ENCODE measurements around the gene IVNS1ABP. TPM values are rescaled to one million over a fixed set of nuclear protein-coding genes. Genes with fewer than 3 reads are reported as not detected.

The IVNS1ABP gene
- total RNA-seq, 1 donor from 2014 or later: 70.3 TPM

- no peaks in the 10 kb centered on the region for H3K27me3 ChIP-seq (ENCODE audit: low read depth)
- no peak for DNase-seq
- no peaks in the 10 kb centered on the region for H3K9me3 ChIP-seq (replicated peaks)
- peaks cover 27% of the 10 kb centered on the region for H3K4me1 ChIP-seq
- no peak overlapping the region for H3K27ac ChIP-seq (replicated peaks)
- intact Hi-C loops (cut with micrococcal nuclease): no loop called here
- H3K36me3 ChIP-seq: peaks cover 6% of the 10 kb centered on the region
- no peak overlapping the region for H3K4me3 ChIP-seq
- TF ChIP-seq CTCF (IDR thresholded peaks at IDR 0.05; ENCODE audit: borderline replicate concordance): no peak
Observed at GRCh38 chr1:185284533-185285276, 32.3 kb downstream of the IVNS1ABP start.

- TF ChIP-seq CTCF (IDR thresholded peaks at IDR 0.05; ENCODE audit: borderline replicate concordance): no peak
- Histone ChIP-seq H3K4me1 (peaks cover 27% of the 10 kb centered on the region), H3K36me3 (peaks cover 6% of the 10 kb centered on the region), H3K4me3 (no peak overlapping the region), H3K9me3 (replicated peaks) (no peaks in the 10 kb centered on the region), H3K27me3 (ENCODE audit: low read depth) (no peaks in the 10 kb centered on the region), H3K27ac (replicated peaks) (no peak overlapping the region)
- intact Hi-C loops (cut with micrococcal nuclease): no loop called here
- DNase-seq: no peak
Observed at GRCh38 chr1:185284116-185284515, 32.9 kb downstream of the IVNS1ABP start.

- Histone ChIP-seq H3K4me3 (no peak overlapping the region), H3K4me1 (peaks cover 10% of the 10 kb centered on the region), H3K27me3 (ENCODE audit: low read depth) (no peaks in the 10 kb centered on the region), H3K27ac (replicated peaks) (no peak overlapping the region), H3K36me3 (peaks cover 13% of the 10 kb centered on the region), H3K9me3 (replicated peaks) (no peaks in the 10 kb centered on the region)
- DNase-seq: no peak
- intact Hi-C loops (cut with micrococcal nuclease): no loop called here
- no peak for TF ChIP-seq CTCF (IDR thresholded peaks at IDR 0.05; ENCODE audit: borderline replicate concordance)
Observed at GRCh38 chr1:185281245-185281644, 35.8 kb downstream of the IVNS1ABP start.

- no peak for TF ChIP-seq CTCF (IDR thresholded peaks at IDR 0.05; ENCODE audit: borderline replicate concordance)
- Histone ChIP-seq H3K27ac (replicated peaks) (no peak overlapping the region), H3K36me3 (peaks cover 13% of the 10 kb centered on the region), H3K9me3 (replicated peaks) (no peaks in the 10 kb centered on the region), H3K4me3 (no peak overlapping the region), H3K27me3 (ENCODE audit: low read depth) (no peaks in the 10 kb centered on the region), H3K4me1 (peaks cover 10% of the 10 kb centered on the region)
- intact Hi-C loops (cut with micrococcal nuclease): no loop called here
- no peak for DNase-seq
Observed at GRCh38 chr1:185280589-185280988, 36.5 kb downstream of the IVNS1ABP start.

GRCh38 chr1:185279571-185279970 is 37.5 kb downstream of the IVNS1ABP start:
- peaks cover 3% of the 10 kb centered on the region for H3K4me1 ChIP-seq
- H3K36me3 ChIP-seq: peaks cover 13% of the 10 kb centered on the region
- no peak overlapping the region for H3K27ac ChIP-seq (replicated peaks)
- intact Hi-C loops (cut with micrococcal nuclease): no loop called here
- no peak for TF ChIP-seq CTCF (IDR thresholded peaks at IDR 0.05; ENCODE audit: borderline replicate concordance)
- H3K9me3 ChIP-seq (replicated peaks): no peaks in the 10 kb centered on the region
- H3K27me3 ChIP-seq (ENCODE audit: low read depth): no peaks in the 10 kb centered on the region
- H3K4me3 ChIP-seq: no peak overlapping the region
- no peak for DNase-seq
